ENCODE results near the gene KRTAP13-3.

Gene KRTAP13-3

DNA sequence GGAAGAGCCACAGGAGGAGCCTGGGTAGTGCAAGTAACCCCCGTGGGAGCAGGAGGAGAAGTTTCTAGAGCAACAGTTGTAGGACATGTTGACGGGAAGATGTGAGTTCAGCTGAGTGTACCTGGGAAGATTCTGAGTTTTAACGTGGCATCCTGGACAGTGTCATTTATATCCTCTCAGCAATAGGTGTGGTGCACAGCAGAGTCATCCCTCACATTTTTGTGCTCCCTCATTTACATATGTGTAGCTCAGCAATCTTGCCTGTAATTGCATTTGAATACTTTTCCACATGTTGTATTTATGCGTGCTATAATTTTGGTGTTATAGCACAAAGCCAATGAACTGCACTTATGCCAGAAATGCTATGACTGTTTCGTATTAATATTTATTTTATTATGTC, at the start of gene KRTAP13-3:
Gene KRTAP13-3 (minus strand): TSS at position 101 of the 400 bp plus-strand sequence. CDS start 14 bp downstream, at position 87.
- no peak for DNase-seq
- TF ChIP-seq POLR2A (IDR thresholded peaks at IDR 0.05; ENCODE audit: low read length) (no peak), GATA1 (IDR thresholded peaks at IDR 0.05; ENCODE audit: low read depth, low read length) (no peak)

- TF ChIP-seq POLR2A (IDR thresholded peaks at IDR 0.05; ENCODE audit: low read length), result no peak
- TF ChIP-seq GATA1 (IDR thresholded peaks at IDR 0.05; ENCODE audit: low read depth, low read length), result no peak
- no peak for DNase-seq
Measured at GRCh38 chr21:30468900-30469714, 43.4 kb upstream of the KRTAP13-3 start.

DNA sequence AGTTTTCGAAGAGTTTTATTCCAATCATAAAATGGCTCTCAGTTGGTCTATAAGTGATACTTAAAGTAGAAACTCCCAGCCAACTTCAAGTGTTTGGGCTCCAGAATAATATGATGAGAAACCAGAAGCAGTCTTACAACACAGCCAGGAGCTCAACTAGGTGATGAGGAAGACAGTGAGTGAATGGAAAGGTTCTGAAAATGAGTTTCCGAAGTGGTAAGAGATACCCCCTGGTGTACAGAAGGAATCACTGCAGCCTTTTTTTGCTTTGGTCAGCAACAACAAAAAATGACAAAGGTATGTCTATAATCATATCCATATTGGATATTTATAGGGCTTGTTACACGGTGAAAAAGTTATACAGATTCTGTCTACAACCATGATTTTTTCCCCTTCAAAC, 38.0 kb upstream of the KRTAP13-3 start:
- TF ChIP-seq POLR2A (IDR thresholded peaks at IDR 0.05; ENCODE audit: low read length), result no peak
- TF ChIP-seq GATA1 (IDR thresholded peaks at IDR 0.05; ENCODE audit: low read depth, low read length), result no peak
- peak in 1 of 2 experiments; percentile 22 for DNase-seq

GRCh38 chr21:30448514-30448913, 22.8 kb upstream of the KRTAP13-3 start:
- DNase-seq, result no peak
- TF ChIP-seq POLR2A (IDR thresholded peaks at IDR 0.05; ENCODE audit: low read length), result no peak
- no peak for TF ChIP-seq GATA1 (IDR thresholded peaks at IDR 0.05; ENCODE audit: low read depth, low read length)

DNA sequence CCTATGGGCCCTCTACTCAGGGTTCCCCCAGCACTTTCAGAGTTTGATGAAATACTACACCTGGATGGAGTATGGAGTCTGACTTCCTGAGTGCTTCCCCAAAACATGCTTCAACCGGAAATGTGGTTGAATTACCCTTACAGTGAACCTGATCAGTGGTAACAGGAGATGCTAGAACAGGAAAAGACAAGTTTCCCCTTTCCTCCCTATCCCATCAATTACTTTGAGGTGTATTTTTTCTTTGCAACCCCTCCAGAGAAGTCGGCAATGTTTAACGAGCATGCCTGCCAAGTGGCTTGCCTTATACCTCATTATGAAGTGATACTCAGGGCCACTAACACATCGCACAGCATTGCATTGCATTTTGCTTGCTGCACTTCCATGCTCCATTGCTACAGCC, 21.3 kb upstream of the KRTAP13-3 start:
- TF ChIP-seq POLR2A (IDR thresholded peaks at IDR 0.05; ENCODE audit: low read length), result no peak
- no peak for TF ChIP-seq GATA1 (IDR thresholded peaks at IDR 0.05; ENCODE audit: low read depth, low read length)
- DNase-seq, result no peak

DNA sequence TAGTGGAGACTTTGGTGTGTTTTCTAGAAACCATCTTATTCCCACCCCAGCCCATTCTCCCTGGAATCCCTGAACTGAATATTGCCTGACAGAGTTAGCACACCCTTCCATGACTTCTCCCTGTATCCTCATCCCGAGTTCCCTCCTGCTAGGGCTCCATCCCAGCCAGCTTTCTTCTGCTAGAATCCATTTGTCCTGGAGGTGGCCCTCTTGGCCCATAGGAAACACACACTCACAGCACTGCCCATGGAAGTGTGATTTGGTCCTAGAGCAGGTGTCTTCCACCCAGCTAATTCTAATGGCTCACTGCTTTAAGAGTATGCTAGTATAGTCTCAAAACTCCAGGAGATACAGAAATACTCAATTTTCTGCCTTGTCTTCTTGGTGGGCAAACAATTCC, 18.5 kb upstream of the KRTAP13-3 start:
- no peak for DNase-seq
- no peak for TF ChIP-seq POLR2A (IDR thresholded peaks at IDR 0.05; ENCODE audit: low read length)
- no peak for TF ChIP-seq GATA1 (IDR thresholded peaks at IDR 0.05; ENCODE audit: low read depth, low read length)

- no peak for TF ChIP-seq GATA1 (IDR thresholded peaks at IDR 0.05; ENCODE audit: low read depth, low read length)
- TF ChIP-seq POLR2A (IDR thresholded peaks at IDR 0.05; ENCODE audit: low read length), result no peak
- DNase-seq, result no peak
Measured at GRCh38 chr21:30443226-30443625, 17.5 kb upstream of the KRTAP13-3 start.

- no peak for TF ChIP-seq GATA1 (IDR thresholded peaks at IDR 0.05; ENCODE audit: low read depth, low read length)
- no peak for TF ChIP-seq POLR2A (IDR thresholded peaks at IDR 0.05; ENCODE audit: low read length)
- DNase-seq, result no peak
Measured at GRCh38 chr21:30439975-30440374, 14.2 kb upstream of the KRTAP13-3 start, which contains the start of gene KRTAP15-1. Gene KRTAP15-1 (plus strand): TSS chr21:30440275. CDS start chr21:30440328, 53 bp downstream.

GRCh38 chr21:30437010-30437565, 11.4 kb upstream of the KRTAP13-3 start:
- TF ChIP-seq GATA1 (IDR thresholded peaks at IDR 0.05; ENCODE audit: low read depth, low read length) (no peak), POLR2A (IDR thresholded peaks at IDR 0.05; ENCODE audit: low read length) (no peak)
- no peak for DNase-seq

DNA sequence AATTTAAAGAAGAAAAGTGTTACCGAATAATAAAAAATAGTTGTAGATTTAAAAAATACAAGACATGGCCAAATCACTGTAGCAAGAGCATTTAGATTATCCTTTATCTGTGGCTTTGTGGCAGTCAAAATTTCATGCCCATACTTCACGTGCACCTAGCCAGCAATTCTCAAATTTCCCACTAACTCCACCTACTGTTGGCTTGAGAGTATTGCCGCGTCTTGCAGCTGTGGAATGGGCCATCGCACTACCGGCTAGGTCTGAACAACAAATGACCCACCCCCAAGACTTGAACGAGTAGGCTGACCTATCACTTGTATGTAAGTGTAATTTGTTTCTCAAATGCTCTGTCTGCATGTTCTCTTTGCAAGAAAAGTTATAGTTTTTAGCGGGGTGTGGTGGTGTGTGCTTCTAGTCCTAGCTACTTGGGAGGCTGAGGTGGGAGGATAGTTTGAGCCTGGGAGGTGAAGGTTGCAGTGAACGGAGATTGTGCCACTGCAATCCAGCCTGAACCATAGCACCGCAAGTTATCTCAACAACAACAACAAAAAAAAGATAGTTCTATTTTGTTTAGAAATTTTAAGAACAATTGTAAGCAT, 8.4 kb upstream of the KRTAP13-3 start:
- TF ChIP-seq POLR2A (IDR thresholded peaks at IDR 0.05; ENCODE audit: low read length) (no peak), GATA1 (IDR thresholded peaks at IDR 0.05; ENCODE audit: low read depth, low read length) (no peak)
- DNase-seq, result peak; percentile 12 to 32

DNA sequence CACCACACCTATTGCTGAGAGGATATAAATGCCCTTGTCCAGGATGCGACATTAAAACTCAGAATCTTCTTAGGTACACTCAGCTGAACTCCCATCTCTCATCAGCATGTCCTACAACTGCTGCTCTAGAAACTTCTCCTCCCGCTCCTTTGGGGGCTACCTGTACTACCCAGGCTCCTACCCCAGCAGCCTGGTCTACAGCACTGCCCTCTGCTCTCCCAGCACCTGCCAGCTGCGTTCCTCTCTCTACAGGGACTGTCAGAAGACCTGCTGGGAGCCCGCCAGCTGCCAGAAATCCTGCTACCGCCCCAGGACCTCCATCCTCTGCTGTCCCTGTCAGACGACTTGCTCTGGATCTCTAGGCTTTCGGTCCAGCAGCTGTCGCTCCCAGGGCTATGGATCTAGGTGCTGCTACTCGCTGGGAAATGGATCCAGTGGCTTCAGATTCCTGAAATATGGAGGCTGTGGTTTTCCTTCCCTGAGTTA, 4.5 kb upstream of the KRTAP13-3 start, which contains the start of gene KRTAP13-4:
Gene KRTAP13-4 (plus strand): TSS at position 51 of the 486 bp plus-strand sequence. CDS start 56 bp downstream, at position 107.
- no peak for TF ChIP-seq GATA1 (IDR thresholded peaks at IDR 0.05; ENCODE audit: low read depth, low read length)
- TF ChIP-seq POLR2A (IDR thresholded peaks at IDR 0.05; ENCODE audit: low read length), result no peak

DNA sequence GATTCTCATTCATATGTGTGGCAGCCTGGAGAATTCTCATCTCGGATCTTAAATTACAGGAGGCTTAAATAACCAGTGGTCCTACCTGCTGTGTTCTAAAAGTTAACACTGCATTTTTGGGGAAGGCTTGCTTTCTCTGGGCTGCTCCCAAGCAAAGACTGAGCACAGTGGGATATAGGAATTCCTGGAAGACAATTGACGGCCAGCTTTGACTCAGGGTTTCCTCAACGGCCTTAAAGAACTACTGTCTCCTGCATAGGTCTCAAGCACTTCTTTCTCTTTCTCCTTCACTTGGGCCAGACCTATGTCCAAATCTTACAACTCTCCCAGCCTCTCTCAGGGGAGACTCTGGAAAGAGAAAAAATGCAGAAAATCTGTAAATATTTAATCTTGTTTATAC, 1.0 kb upstream of the KRTAP13-3 start:
- no peak for TF ChIP-seq GATA1 (IDR thresholded peaks at IDR 0.05; ENCODE audit: low read depth, low read length)

More for the DNA sequence above, 4.5 kb upstream of the KRTAP13-3 start, which contains the start of gene KRTAP13-4:
- DNase-seq, result no peak

GRCh38 chr21:30415993-30416392, 9.7 kb downstream of the KRTAP13-3 start:
- TF ChIP-seq POLR2A (IDR thresholded peaks at IDR 0.05; ENCODE audit: low read length) (no peak), GATA1 (IDR thresholded peaks at IDR 0.05; ENCODE audit: low read depth, low read length) (no peak)
- no peak for DNase-seq

More for the DNA sequence above, 1.0 kb upstream of the KRTAP13-3 start:
- DNase-seq, result no peak

Measured in erythroblast (primary cell).